ENCODE results near the gene FLNC. TPM values are rescaled to one million over a fixed set of nuclear protein-coding genes. Genes with fewer than 3 reads are reported as not detected.

The FLNC gene
- polyA plus RNA-seq, 3 donors from 2014 or later, result not detected

DNA sequence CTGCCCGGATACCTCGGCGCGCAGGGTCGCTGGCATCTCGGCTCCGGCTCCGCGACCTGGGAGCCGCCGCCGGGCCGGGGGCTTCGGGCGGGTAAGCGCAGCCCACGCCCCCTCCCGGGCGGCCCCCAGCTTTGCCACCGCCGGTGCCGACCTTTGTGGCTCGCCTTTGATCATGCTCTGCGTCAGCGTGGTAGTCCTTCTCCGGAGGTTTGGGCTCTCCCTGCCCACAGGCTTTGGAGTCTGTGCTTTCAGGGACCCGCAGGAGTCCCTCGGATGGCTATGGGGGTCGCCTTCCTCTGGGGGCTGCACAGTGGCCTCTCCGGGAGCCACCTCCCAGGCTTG lies 39.7 kb downstream of the FLNC start:
- no peak for DNase-seq
- Mint-ChIP-seq H3K9me3 (no peaks in the 10 kb centered on the region), H3K4me1 (peaks cover 12 to 23% of the 10 kb centered on the region in 2 donors), H3K4me3 (peak overlapping the region; percentile 77 to 83 (median 82)), H3K36me3 (peaks cover 0 to 8% (median 4%) of the 10 kb centered on the region in 3 donors), H3K27me3 (ENCODE audit: low read depth in 3 of 3) (peaks cover 0 to 2% (median 2%) of the 10 kb centered on the region in 3 donors), H3K27ac (no peak overlapping the region)

DNA sequence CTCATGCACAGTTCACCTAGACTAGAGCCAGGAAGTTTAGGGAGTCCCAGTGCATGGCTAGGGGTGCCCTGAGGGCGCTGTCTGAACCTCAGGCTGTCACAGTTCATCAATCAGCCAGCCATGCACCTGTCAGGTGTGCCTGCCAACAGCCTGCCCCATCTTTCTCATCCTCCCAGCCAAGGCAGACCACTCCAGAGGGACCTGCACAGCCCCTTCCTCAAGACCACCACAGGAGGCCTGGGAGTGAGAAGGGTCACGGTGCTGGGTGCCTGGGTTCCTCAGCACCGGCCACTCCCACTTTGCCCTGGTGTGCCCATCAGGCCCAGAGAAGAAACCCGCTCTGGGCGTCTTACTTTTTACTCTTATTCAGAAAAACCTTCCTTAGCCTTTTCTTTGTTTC lies 40.8 kb downstream of the FLNC start:
- Mint-ChIP-seq H3K9me3 (no peaks in the 10 kb centered on the region), H3K27ac (no peak overlapping the region), H3K4me1 (peaks cover 6 to 15% of the 10 kb centered on the region in 2 donors), H3K36me3 (no peaks in the 10 kb centered on the region), H3K4me3 (peak overlapping the region; percentile 47 to 83 (median 77)), H3K27me3 (ENCODE audit: low read depth in 3 of 3) (peaks cover 0 to 2% (median 2%) of the 10 kb centered on the region in 3 donors)
- DNase-seq, result no peak

DNA sequence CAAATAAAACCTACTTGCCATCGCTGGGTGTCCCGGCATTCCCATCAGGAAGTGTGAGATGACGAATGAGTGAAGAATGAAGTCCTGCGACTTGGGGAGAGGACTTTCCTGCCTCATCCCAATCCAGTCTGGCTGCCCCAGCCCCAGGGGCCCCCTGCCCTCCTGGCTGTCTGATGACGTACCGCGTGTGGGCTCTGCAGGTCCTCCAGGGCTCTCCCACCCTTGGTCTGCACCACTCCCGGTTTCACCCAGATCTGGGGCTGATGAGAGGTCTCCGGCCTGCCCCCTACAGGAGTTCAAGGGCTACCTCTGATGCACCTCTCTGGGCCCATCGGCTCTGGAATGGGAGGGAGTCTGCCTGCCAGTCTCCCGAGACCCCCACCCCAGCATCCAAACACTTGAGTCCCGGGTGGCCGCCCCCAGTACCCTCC lies 42.2 kb downstream of the FLNC start:
- H3K9me3 Mint-ChIP-seq, result no peaks in the 10 kb centered on the region
- peaks cover 6 to 12% of the 10 kb centered on the region in 2 donors for H3K4me1 Mint-ChIP-seq
- H3K27ac Mint-ChIP-seq, result no peak overlapping the region
- H3K36me3 Mint-ChIP-seq, result no peaks in the 10 kb centered on the region
- H3K4me3 Mint-ChIP-seq, result peak overlapping the region in 1 of 5 donors; percentile 13
- H3K27me3 Mint-ChIP-seq (ENCODE audit: low read depth in 3 of 3), result peaks cover 0 to 2% (median 0%) of the 10 kb centered on the region in 3 donors
- no peak for DNase-seq

DNA sequence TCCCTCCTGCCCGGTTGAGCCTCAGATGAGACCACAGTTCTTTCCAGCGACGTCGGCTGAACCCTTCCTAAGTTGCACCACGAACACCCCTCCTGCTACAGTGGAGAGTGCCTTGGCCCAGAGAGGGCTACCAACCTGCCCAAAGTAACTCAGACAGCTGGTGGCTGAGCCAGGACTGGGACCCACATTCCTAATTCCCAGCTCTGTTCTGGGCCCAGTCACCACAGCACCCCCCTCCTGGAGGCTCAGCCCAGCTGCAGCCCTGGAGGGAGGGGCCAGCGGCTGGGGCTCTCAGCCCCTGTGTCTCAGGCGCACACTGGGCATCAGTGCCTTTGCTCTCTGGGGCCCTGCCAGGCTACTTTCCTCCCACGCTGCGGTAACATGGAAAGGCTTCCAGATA lies 43.0 kb downstream of the FLNC start:
- Mint-ChIP-seq H3K27ac (no peak overlapping the region), H3K9me3 (no peaks in the 10 kb centered on the region), H3K27me3 (ENCODE audit: low read depth in 3 of 3) (no peaks in the 10 kb centered on the region), H3K36me3 (no peaks in the 10 kb centered on the region), H3K4me3 (no peak overlapping the region), H3K4me1 (peaks cover 6 to 10% of the 10 kb centered on the region in 2 donors)
- no peak for DNase-seq

DNA sequence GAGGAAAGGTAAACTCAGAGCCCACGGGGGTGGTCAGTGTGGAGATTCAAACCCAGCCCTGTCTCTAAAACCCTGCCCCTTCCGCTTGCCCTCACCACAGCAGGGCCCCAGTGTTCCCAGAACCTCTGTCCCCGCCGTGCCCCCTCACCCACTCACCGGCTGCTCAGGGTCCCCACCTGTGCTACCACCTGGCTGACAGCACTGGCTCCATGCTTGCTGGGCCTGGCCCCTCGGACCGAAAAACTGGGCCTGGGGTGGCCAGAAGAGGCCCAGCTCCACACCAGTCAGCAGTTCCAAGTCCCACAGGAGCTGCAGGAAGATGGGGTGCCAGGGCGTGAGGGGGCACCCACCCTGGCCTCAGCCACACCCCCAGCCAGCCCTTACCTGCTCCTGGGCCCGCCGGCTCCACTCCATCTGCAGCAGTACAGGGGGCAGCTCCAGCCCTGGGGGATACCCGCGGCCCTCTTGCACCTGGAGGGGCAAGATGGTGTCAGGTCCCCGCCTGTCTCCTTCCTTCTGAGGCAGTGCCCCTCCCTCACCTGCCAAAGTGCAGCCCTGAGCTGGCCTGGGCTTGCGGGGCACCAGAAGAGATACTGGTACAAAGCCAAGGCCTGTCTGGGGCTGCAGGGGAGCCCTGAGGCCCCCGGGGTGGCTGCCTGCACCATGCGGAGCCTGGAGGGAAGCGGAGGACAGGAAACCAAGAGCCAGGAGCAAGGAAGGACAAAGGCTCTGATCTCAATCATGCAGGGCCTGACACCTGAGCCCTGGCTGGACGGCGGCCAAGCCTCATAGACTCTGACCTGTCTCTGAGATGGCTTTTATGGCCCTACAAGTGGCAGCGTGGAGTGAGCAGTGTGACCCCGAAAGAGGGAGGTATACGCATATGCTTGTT lies 44.2 kb downstream of the FLNC start:
- no peak for DNase-seq
- Mint-ChIP-seq H3K27me3 (ENCODE audit: low read depth in 3 of 3) (peaks cover 0 to 2% (median 0%) of the 10 kb centered on the region in 3 donors), H3K36me3 (no peaks in the 10 kb centered on the region), H3K9me3 (no peaks in the 10 kb centered on the region), H3K4me1 (peaks cover 6% of the 10 kb centered on the region in 2 donors), H3K27ac (no peak overlapping the region), H3K4me3 (no peak overlapping the region)

DNA sequence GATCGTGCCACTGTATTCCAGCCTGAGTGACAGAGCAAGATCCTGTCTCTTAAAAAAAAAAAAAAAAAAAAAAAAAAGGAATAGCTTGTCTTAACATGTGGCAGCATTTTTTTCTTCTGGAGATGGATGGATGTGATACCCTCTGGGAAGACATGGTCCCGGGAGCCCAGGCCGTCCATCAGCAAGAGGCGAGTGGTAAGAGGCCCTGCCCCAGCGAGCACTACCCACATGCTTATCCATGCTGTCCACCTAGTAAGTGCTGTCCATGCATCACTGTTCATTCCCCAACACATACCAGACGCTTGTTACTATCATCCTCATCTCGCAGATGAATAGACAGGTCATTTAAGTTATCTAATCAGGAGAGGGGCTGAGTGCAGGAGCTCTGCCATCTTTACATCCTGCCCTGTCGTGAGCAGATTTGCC lies 45.3 kb downstream of the FLNC start:
- no peak overlapping the region for H3K27ac Mint-ChIP-seq
- peaks cover 0 to under 1% of the 10 kb centered on the region in 2 donors for H3K4me1 Mint-ChIP-seq
- H3K9me3 Mint-ChIP-seq, result no peaks in the 10 kb centered on the region
- H3K27me3 Mint-ChIP-seq (ENCODE audit: low read depth in 3 of 3), result peaks cover 0 to 2% (median 0%) of the 10 kb centered on the region in 3 donors
- no peaks in the 10 kb centered on the region for H3K36me3 Mint-ChIP-seq
- no peak for DNase-seq
- no peak overlapping the region for H3K4me3 Mint-ChIP-seq

DNA sequence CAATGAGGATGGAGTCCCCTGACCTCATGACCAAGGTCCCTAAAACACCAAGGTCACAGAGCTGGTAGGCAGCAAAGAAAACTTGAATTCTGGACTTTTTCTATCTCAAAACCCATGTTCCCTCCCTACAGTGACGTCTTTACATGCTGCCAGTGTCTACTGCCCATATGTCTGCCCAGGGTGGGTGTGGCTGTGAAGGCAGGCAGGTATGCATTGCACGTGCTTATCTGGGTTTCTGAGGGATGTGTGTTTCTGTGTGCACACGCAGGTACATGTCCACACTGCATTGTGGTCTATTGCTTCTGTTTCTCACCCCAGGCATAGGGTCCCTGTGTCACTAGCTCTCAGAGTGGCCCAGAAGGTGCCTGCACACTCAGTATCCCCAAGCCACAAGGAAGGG lies 45.9 kb downstream of the FLNC start:
- H3K4me3 Mint-ChIP-seq, result no peak overlapping the region
- no peaks in the 10 kb centered on the region for H3K36me3 Mint-ChIP-seq

DNA sequence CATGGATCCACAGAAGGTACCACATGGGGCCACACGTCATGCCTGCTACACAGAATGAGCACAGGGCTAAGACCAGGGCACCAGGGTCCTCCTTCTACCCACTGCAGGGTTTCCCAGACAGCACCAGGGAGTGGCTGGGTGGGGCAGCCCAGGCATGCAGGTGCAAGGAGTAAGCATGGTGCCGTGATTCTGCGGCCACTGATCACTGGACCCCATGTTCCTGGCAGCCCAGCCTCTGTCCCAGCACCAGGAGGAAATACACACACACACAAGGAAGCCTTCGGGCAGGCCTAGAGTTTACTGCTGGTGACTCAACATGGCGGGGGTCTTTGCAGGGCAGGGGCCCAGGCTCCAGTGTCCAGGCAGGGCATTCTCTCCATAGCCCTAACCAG lies 46.4 kb downstream of the FLNC start:
- H3K27ac Mint-ChIP-seq, result no peak overlapping the region
- DNase-seq, result no peak
- H3K4me1 Mint-ChIP-seq, result no peaks in the 10 kb centered on the region
- H3K27me3 Mint-ChIP-seq (ENCODE audit: low read depth in 3 of 3), result peaks cover 0 to 5% (median 0%) of the 10 kb centered on the region in 3 donors
- H3K9me3 Mint-ChIP-seq, result no peaks in the 10 kb centered on the region
- no peak overlapping the region for H3K4me3 Mint-ChIP-seq
- H3K36me3 Mint-ChIP-seq, result no peaks in the 10 kb centered on the region

More for the DNA sequence above, 45.9 kb downstream of the FLNC start:
- DNase-seq, result no peak
- no peaks in the 10 kb centered on the region for H3K4me1 Mint-ChIP-seq
- no peak overlapping the region for H3K27ac Mint-ChIP-seq
- no peaks in the 10 kb centered on the region for H3K9me3 Mint-ChIP-seq
- H3K27me3 Mint-ChIP-seq (ENCODE audit: low read depth in 3 of 3), result peaks cover 0 to 2% (median 0%) of the 10 kb centered on the region in 3 donors

DNA sequence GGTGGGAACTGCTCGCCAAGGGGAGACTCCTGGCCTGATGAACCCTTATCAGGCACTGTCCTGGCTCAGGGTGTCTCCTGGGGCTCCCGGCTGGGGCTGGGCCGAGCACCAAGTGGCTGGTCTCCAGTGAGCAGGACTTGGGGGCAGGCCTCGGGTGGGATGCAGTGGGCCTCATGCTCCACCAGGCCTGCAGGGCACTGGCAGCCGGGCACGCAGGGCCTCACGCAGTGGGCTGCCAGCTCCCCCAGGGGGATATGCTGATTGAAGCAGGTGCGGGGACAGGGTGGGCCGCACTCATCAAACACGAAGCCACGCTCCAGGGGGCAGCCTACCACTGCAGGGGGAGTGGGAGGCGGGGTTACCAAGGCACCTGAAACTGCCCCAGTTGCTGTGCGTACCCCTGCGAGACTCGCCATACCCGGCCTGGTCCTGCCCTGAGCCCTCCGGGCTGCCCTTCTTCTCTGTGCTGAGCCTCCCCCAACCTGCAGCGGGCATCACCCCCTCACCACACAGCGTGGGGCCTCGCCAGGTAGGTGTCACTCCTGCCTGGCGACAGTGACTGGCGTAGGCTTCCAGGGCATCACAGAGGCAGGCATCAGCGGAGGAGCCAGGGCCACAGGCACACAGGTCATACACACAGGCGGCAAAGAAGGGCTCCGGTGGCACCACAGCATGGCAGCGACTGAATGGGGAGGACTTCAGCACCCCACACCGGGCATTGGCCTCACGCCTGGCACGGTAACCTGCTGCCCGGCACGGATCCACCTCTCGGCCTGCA lies 47.0 kb downstream of the FLNC start:
- Mint-ChIP-seq H3K27ac (no peak overlapping the region), H3K27me3 (ENCODE audit: low read depth in 3 of 3) (peaks cover 0 to 5% (median 0%) of the 10 kb centered on the region in 3 donors), H3K4me3 (no peak overlapping the region), H3K9me3 (no peaks in the 10 kb centered on the region), H3K4me1 (no peaks in the 10 kb centered on the region), H3K36me3 (no peaks in the 10 kb centered on the region)
- DNase-seq, result no peak

DNA sequence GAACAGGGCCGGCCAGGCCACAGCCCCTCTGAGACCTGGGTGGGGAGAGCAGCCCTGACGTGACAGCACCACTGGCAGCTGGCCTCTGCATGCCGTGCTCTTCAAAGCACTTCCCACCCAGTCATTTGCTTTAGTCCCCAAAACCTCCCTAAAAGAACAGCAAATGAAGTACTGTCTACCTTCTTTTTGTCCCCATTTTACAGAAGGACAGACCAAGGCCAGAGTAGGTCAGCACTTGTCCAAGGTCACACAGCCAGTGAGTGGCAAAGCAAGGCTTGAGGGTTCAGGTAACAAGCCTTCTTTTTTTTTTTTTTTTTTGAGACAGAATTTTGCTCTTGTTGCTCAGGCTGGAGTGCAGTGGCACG lies 47.5 kb downstream of the FLNC start:
- Mint-ChIP-seq H3K4me1 (no peaks in the 10 kb centered on the region), H3K27me3 (ENCODE audit: low read depth in 3 of 3) (peaks cover 0 to 5% (median 0%) of the 10 kb centered on the region in 3 donors), H3K36me3 (no peaks in the 10 kb centered on the region), H3K4me3 (no peak overlapping the region), H3K9me3 (no peaks in the 10 kb centered on the region), H3K27ac (no peak overlapping the region)
- DNase-seq, result no peak

DNA sequence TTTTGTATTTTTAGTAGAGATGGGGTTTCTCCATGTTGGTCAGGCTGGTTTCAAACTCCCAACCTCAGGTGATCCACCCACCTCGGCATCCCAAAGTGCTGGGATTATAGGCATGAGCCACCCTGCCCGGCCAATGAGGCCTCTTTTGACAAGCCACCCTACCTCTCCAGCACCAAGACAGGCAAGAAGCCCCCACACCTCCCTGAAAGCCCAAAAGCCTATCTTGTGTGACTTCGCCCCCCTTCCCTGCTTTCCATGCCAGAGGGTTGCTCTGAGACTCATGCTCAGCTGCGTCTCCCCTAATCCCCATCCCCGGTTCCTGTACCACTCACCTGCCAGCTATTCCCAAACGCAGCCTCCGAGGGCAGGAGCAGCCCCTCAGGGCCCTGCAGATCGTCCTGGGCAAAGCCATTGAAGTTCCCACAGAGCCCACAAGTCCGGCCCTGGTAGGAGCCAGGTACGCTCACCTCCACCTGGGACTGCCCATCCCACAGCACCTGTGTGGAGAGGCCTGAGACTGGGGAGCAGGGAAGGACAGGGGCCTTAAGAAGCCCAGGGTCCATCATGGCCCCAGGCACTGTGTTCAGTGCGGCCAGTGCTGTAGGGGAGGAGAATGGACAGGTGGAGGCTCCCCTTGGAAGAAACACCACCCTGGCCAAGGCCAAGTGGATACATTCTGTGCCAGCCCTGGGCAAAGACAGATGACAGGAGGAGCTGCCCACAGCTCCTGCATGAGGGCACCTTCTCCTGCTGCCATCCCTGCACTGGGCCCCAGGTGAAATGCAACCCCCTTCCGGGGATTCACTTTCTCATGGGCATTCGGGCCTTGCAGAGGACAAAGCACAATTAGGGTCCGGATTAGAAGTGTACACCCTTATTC lies 48.3 kb downstream of the FLNC start:
- Mint-ChIP-seq H3K4me1 (no peaks in the 10 kb centered on the region), H3K27ac (no peak overlapping the region), H3K4me3 (no peak overlapping the region), H3K36me3 (no peaks in the 10 kb centered on the region), H3K9me3 (no peaks in the 10 kb centered on the region), H3K27me3 (ENCODE audit: low read depth in 3 of 3) (peaks cover 0 to 5% (median 0%) of the 10 kb centered on the region in 3 donors)
- no peak for DNase-seq

DNA sequence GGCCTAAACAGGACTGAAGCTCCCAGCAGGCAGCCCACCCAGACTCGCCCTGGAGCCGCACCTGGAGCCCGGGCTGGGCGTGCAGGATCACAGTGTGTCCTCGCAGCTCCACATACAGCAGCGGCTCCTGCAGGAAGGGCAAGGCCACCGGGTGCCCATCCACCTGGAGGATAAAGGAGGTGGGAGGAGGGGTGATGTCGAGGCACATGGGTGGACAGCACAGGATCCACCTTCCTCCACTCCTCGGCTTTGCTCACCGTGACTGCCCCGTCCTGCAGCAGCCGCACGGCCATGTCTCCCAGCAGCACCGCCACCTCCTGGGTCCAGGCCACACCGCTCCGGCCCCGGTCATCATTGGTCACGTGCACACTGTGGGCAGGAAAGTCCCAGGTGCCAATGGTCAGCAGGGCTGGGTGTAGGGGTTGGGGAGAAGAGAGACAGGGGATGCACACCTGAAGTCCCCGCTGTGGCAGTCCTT lies 49.3 kb downstream of the FLNC start:
- Mint-ChIP-seq H3K36me3 (no peaks in the 10 kb centered on the region), H3K9me3 (no peaks in the 10 kb centered on the region), H3K27me3 (ENCODE audit: low read depth in 3 of 3) (peaks cover 0 to 5% (median 2%) of the 10 kb centered on the region in 3 donors), H3K4me1 (no peaks in the 10 kb centered on the region), H3K4me3 (no peak overlapping the region), H3K27ac (no peak overlapping the region)
- DNase-seq, result no peak

DNA sequence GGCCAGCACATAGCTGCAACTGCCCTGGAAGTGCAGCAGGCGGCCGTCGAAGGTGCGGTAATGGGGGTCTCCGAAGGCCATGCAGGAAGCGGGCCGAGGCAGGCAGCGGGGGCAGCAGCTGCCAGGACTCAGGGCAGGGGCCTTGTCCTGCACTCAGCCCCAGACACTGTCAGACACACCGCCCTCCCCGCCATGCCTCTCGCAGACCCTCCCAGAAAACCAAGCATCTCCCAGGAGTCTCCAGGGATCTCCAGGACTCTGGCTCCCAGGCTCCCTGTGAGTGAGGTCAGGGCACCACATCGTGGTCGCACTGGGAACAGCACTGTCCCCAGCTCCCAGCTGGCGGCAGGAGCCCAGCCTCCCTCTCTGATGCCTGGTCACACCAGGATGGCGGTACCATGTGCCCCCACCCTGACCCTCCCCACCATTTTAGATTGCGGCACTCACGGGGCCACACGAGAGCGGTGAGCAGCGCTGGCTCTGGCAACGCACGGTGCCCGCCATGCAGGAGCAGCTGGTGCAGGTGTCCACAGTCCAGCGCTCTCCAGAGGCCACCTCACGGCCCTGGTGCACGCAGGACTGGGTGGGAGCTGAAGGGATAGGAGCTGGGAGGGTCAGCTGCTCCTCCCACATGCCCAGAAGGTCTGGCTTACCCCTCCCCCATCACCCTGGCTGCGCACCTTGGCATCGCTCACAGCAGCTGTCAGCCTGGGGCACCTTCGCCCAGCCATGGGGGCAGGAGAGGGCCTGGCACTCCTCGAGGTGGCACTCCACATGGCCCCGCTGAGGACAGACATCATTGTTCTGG lies 49.9 kb downstream of the FLNC start:
- Mint-ChIP-seq H3K9me3 (no peaks in the 10 kb centered on the region), H3K27me3 (ENCODE audit: low read depth in 3 of 3) (peaks cover 0 to 5% (median 2%) of the 10 kb centered on the region in 3 donors), H3K27ac (no peak overlapping the region), H3K4me1 (no peaks in the 10 kb centered on the region), H3K4me3 (no peak overlapping the region), H3K36me3 (no peaks in the 10 kb centered on the region)
- no peak for DNase-seq
